ENCODE data around the gene RBKS.

Gene RBKS

GRCh38 chr2:27741673-27742072 is 148.5 kb downstream of the RBKS start:
- DNase-seq (ENCODE audit: low spot score) = no peak
- TF ChIP-seq CTCF (IDR thresholded peaks at IDR 0.05; ENCODE audit: extremely low read depth, missing control alignments) = no peak

- TF ChIP-seq CTCF (IDR thresholded peaks at IDR 0.05; ENCODE audit: extremely low read depth, missing control alignments) = no peak
- no peak for DNase-seq (ENCODE audit: low spot score)
These were observed 151.2 kb downstream of the RBKS start for GRCh38 chr2:27739058-27739373.

- no peak for DNase-seq (ENCODE audit: low spot score)
These were observed 151.7 kb downstream of the RBKS start for GRCh38 chr2:27738349-27739057.

GRCh38 chr2:27737676-27738348 is 152.4 kb downstream of the RBKS start:
- no peak for DNase-seq (ENCODE audit: low spot score)

More at GRCh38 chr2:27738349-27739057, 151.7 kb downstream of the RBKS start:
- no peak for TF ChIP-seq CTCF (IDR thresholded peaks at IDR 0.05; ENCODE audit: extremely low read depth, missing control alignments)

GRCh38 chr2:27736890-27737204 is 153.3 kb downstream of the RBKS start:
- DNase-seq (ENCODE audit: low spot score) = no peak
- TF ChIP-seq CTCF (IDR thresholded peaks at IDR 0.05; ENCODE audit: extremely low read depth, missing control alignments) = no peak

More at GRCh38 chr2:27737676-27738348, 152.4 kb downstream of the RBKS start:
- TF ChIP-seq CTCF (IDR thresholded peaks at IDR 0.05; ENCODE audit: extremely low read depth, missing control alignments) = no peak

- TF ChIP-seq CTCF (IDR thresholded peaks at IDR 0.05; ENCODE audit: extremely low read depth, missing control alignments) = no peak
- DNase-seq (ENCODE audit: low spot score) = no peak
These were observed 153.9 kb downstream of the RBKS start for GRCh38 chr2:27736031-27736889.

Measured in GM20000 (cell line).